ENCODE measurements around the gene RSU1. TPM values are rescaled to one million over a fixed set of nuclear protein-coding genes. Genes with fewer than 3 reads are reported as not detected.
A peak's percentile ranks its signal among the peaks of the same experiment; 100 is the strongest.

The RSU1 gene
- polyA plus RNA-seq, 1 experiment = 277 TPM

DNA sequence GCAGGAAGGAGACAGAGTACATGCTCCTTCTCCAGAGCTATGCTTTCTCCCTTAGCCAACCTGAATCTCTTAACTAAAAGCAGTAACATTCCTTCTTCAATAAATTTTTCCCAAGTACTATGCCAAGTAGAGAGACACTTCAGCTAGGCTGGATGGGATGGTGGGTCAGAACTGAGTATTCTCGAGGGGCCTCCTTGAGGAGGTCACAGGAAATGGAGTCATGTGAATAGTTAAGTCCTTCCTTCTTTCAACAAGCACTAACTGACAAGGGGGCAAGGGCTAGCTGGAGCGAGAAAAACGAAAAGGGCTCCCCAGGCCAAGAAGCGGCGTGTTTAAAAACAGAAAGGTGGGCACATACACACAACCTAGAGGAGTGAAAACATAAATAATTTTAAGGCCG lies 5.5 kb downstream of the RSU1 start:
- peaks cover 2% of the 10 kb centered on the region; the same call in 1 of the 2 replicates for H3K36me3 ChIP-seq (ENCODE audit: control insufficient read depth, insufficient read depth, low read length)
- ChIA-PET CTCF (no interaction called here), POLR2A (no interaction called here)
- TF ChIP-seq, protein P1, sequence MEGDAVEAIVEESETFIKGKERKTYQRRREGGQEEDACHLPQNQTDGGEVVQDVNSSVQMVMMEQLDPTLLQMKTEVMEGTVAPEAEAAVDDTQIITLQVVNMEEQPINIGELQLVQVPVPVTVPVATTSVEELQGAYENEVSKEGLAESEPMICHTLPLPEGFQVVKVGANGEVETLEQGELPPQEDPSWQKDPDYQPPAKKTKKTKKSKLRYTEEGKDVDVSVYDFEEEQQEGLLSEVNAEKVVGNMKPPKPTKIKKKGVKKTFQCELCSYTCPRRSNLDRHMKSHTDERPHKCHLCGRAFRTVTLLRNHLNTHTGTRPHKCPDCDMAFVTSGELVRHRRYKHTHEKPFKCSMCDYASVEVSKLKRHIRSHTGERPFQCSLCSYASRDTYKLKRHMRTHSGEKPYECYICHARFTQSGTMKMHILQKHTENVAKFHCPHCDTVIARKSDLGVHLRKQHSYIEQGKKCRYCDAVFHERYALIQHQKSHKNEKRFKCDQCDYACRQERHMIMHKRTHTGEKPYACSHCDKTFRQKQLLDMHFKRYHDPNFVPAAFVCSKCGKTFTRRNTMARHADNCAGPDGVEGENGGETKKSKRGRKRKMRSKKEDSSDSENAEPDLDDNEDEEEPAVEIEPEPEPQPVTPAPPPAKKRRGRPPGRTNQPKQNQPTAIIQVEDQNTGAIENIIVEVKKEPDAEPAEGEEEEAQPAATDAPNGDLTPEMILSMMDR (IDR thresholded peaks at IDR 0.05; ENCODE audit: insufficient read depth, low read depth, low read length) = no peak
- DNase-seq (ENCODE audit: low read depth) = no peak
- H3K4me3 ChIP-seq (ENCODE audit: low read depth, low read length) = no peak overlapping the region
- no peaks in the 10 kb centered on the region for H3K27me3 ChIP-seq (ENCODE audit: control insufficient read depth, insufficient read depth, low read length)

DNA sequence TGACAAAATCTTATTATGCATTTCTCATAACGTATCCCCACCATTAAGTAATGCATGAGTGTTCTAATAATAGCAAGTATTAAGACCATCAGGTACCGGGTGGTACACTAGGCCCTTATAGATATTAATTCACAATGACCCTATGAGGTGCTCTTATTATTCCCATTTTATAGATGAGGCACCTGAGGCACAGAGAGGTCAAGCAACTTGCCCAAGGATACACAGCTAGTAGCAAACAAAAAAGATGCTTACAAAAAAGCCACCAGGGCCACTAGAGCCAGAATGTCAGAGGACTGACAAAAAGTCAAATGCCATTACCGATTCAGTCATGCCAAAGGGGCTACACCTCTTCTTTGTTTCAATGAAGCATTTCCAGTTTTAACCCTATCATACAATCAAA lies 5.9 kb downstream of the RSU1 start:
- POLR2A ChIA-PET = no interaction called here
- CTCF ChIA-PET = no interaction called here
- DNase-seq (ENCODE audit: low read depth) = no peak
- Histone ChIP-seq H3K4me3 (ENCODE audit: low read depth, low read length) (no peak overlapping the region), H3K36me3 (ENCODE audit: control insufficient read depth, insufficient read depth, low read length) (peaks cover 2% of the 10 kb centered on the region; the same call in 1 of the 2 replicates), H3K27me3 (ENCODE audit: control insufficient read depth, insufficient read depth, low read length) (no peaks in the 10 kb centered on the region)
- TF ChIP-seq, protein P1 (IDR thresholded peaks at IDR 0.05; ENCODE audit: insufficient read depth, low read depth, low read length) = no peak

DNA sequence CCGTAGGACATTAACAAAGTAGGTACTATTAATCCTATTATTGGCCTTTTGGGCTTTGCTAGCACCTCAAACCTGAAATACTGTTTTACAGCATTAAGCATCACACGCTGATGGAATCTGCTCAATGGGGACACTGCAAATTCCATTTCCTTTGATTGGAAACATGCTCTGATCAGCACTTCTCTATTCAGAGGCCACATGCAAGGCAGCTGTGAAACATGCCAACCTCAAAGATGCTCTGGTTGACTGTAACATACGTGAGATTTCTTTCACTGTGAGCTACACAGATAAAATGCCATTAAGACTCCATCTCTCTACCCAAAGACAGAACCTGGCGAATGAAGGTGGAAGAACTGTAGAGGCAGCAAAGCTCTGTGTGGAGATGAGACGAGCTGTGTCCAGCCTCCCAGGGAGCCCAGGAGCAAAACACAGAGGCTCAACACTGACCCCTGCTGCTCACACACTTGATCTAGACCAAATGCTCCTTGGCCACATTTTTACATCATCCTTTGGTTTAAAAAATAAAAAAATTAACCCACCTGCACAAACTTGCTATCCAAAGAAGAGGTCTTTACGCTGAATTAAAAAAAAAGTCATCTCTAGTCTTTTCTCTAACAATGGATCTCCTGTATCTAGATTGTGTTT lies 8.0 kb downstream of the RSU1 start:
- no peak for DNase-seq (ENCODE audit: low read depth)
- POLR2A ChIA-PET = no interaction called here
- CTCF ChIA-PET = interaction anchor here (0.6 to 1.3 kb wide), 2 partner anchors 910 to 1511 kb away, joined by 3 read pairs; no protein-coding TSS in a partner anchor
- Histone ChIP-seq H3K27me3 (ENCODE audit: control insufficient read depth, insufficient read depth, low read length) (no peaks in the 10 kb centered on the region), H3K36me3 (ENCODE audit: control insufficient read depth, insufficient read depth, low read length) (peaks cover 2% of the 10 kb centered on the region; the same call in 1 of the 2 replicates), H3K4me3 (ENCODE audit: low read depth, low read length) (no peak overlapping the region)
- TF ChIP-seq, protein P1 (IDR thresholded peaks at IDR 0.05; ENCODE audit: insufficient read depth, low read depth, low read length) = peak; percentile 53

DNA sequence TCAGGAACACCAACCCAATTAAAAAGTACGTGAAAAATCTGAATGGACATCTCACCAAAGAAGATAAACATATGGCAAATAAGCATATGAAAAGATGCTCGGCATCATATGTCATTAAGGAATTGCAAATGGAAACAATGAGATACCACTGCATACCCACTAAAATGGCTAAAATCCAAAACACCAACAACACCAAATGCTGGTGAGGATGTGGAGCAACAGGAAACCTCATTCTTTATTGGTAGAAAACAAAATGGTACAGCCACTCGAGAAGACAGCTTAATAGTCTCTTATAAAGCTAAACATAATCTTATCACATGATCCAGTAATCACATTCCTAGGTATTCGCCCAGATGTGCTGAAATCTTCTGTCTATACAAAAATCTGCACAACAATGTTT lies 13.1 kb downstream of the RSU1 start:
- Histone ChIP-seq H3K27me3 (ENCODE audit: control insufficient read depth, insufficient read depth, low read length) (no peaks in the 10 kb centered on the region), H3K4me3 (ENCODE audit: low read depth, low read length) (no peak overlapping the region), H3K36me3 (ENCODE audit: control insufficient read depth, insufficient read depth, low read length) (peaks cover 2% of the 10 kb centered on the region; the same call in 1 of the 2 replicates)
- TF ChIP-seq, protein P1 (IDR thresholded peaks at IDR 0.05; ENCODE audit: insufficient read depth, low read depth, low read length) = no peak
- ChIA-PET CTCF (interaction anchor here (1.3 kb wide), 1 partner anchor 453 kb away, joined by 3 read pairs; no protein-coding TSS in a partner anchor), POLR2A (interaction anchor here (0.6 kb wide), 1 partner anchor 11 kb away, joined by 3 read pairs; no protein-coding TSS in a partner anchor)
- DNase-seq (ENCODE audit: low read depth) = no peak

DNA sequence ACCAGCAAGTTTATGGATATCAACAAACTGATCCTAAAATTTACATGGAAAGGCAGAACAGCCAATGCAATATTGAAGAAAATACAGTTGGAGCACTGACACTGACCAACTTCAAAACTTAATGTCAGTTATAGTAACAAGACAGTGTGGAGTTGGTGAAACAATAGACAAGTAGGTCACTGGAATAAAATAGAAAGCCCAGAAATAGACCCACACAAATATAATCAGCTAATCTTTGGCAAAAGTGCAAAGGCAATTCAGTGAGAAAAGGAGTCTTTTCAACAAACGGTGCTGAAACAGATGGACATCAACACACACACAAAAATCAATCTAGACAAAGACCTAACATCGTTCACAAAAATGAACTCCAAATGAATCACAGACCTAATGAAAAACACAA lies 13.8 kb downstream of the RSU1 start:
- CTCF ChIA-PET = interaction anchor here (1.3 kb wide), 1 partner anchor 453 kb away, joined by 3 read pairs; no protein-coding TSS in a partner anchor

More for the DNA sequence above, 13.8 kb downstream of the RSU1 start:
- Histone ChIP-seq H3K36me3 (ENCODE audit: control insufficient read depth, insufficient read depth, low read length) (no peaks in the 10 kb centered on the region; the same call in 1 of the 2 replicates), H3K27me3 (ENCODE audit: control insufficient read depth, insufficient read depth, low read length) (no peaks in the 10 kb centered on the region), H3K4me3 (ENCODE audit: low read depth, low read length) (no peak overlapping the region)
- TF ChIP-seq, protein P1 (IDR thresholded peaks at IDR 0.05; ENCODE audit: insufficient read depth, low read depth, low read length) = no peak
- DNase-seq (ENCODE audit: low read depth) = no peak
- POLR2A ChIA-PET = no interaction called here
